GM18909 (cell line): ENCODE data around the gene INS.

Source experiments
- ATAC-seq: cut with Tn5 transposase; IDR thresholded peaks from one replicate; pipeline ENCODE4 v1.9.1; 2021; ENCODE audit warnings: mild to moderate bottlenecking; ENCODE audit not compliant: unreplicated experiment, poor library complexity

The INS gene

GRCh38 chr11:2136952-2137201 is 24.1 kb downstream of the INS start:
- ATAC-seq = no peak

- no peak for ATAC-seq
These were observed 24.6 kb downstream of the INS start for GRCh38 chr11:2136209-2136951.

- no peak for ATAC-seq
These were observed 25.3 kb downstream of the INS start for GRCh38 chr11:2135648-2136201.

GRCh38 chr11:2135018-2135569 is 25.9 kb downstream of the INS start:
- no peak for ATAC-seq

GRCh38 chr11:2134022-2135010 is 26.7 kb downstream of the INS start:
- no peak for ATAC-seq

GRCh38 chr11:2133241-2134021 is 27.6 kb downstream of the INS start:
- ATAC-seq = no peak

GRCh38 chr11:2132874-2133240 is 28.2 kb downstream of the INS start:
- ATAC-seq = no peak

GRCh38 chr11:2132246-2132645 is 28.8 kb downstream of the INS start:
- no peak for ATAC-seq

GRCh38 chr11:2131371-2132236 is 29.4 kb downstream of the INS start:
- ATAC-seq = no peak

- ATAC-seq = no peak
These were observed 30.1 kb downstream of the INS start for GRCh38 chr11:2130881-2131352.

- ATAC-seq = no peak
These were observed 31.2 kb downstream of the INS start for GRCh38 chr11:2129699-2130366.

- ATAC-seq = no peak
These were observed 31.7 kb downstream of the INS start for GRCh38 chr11:2129308-2129698.

- ATAC-seq = no peak
These were observed 32.3 kb downstream of the INS start for GRCh38 chr11:2128511-2129307.

GRCh38 chr11:2128130-2128510 is 32.9 kb downstream of the INS start:
- no peak for ATAC-seq

GRCh38 chr11:2127482-2128129 is 33.4 kb downstream of the INS start:
- ATAC-seq = no peak

GRCh38 chr11:2126520-2127085 is 34.4 kb downstream of the INS start:
- no peak for ATAC-seq
